ENCODE results near the gene NCOA6. TPM values are rescaled to one million over a fixed set of nuclear protein-coding genes. Genes with fewer than 3 reads are reported as not detected.

The NCOA6 gene
- total and polyA plus RNA-seq, 2 donors (not counting 1 experiment from before 2014, with no cell fraction given): 16.0 to 31.9 TPM

DNA sequence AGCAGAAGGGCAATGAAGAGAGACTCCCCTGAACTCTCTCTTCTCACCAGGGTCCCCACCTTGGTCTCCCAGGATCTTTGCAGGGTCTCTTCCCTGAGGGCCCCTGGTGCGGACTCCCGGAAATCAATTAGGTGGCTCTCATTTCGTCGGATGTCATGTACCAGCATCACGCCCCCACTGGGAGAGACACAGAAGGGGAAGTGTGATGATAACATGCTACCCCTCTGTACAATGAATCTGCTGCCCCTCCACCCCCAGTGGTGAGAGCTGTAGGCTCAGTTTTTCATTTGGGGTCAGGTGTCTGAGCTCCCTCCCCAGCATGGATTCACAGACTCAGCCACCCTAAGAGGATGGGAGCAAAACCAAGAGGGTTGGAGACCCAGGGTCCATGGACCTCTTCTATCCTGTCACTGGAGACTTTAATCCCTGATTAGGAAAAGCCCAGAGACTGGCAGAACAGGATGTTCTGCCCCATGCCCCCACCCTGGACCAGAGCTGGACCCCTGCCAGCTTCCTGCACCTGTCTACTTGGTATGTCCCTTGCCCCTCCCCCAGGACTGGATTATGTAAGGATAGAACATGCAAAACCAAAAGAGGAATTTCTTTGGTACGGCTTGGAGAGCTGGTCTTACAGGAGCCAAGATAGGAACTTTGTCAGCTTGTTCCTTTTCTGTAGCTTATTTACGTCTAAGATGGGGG, 36.1 kb upstream of the NCOA6 start:
- Histone ChIP-seq H3K36me3 (replicated peaks in 1 of 2; ENCODE audit: control extremely low read depth in 1 of 2, control insufficient read depth in 1 of 2, extremely low read depth in 1 of 2, insufficient read depth in 2 of 2, low read length in 1 of 2) (no peaks in the 10 kb centered on the region), H3K27me3 (replicated peaks in 1 of 4; ENCODE audit: control extremely low read depth in 1 of 4, control insufficient read depth in 3 of 4, insufficient read depth in 4 of 4, low read length in 3 of 4) (no peaks in the 10 kb centered on the region), H4K20me1 (ENCODE audit: control insufficient read depth, insufficient read depth, low read length, poor library complexity, severe bottlenecking) (no peaks in the 10 kb centered on the region), H3K27ac (ENCODE audit: low read length in 2 of 2) (no peak overlapping the region), H3K4me3 (ENCODE audit: control extremely low read depth in 1 of 5, extremely low read depth in 1 of 5, insufficient read depth in 1 of 5, low read depth in 2 of 5, low read length in 4 of 5) (no peak overlapping the region), H3K4me1 (ENCODE audit: control insufficient read depth in 2 of 2, insufficient read depth in 2 of 2, low read length in 2 of 2) (no peaks in the 10 kb centered on the region), H3K9me3 (ENCODE audit: control extremely low read depth in 1 of 3, control insufficient read depth in 2 of 3, insufficient read depth in 1 of 3, low read length in 2 of 3) (no peaks in the 10 kb centered on the region), H3K79me2 (ENCODE audit: control insufficient read depth, insufficient read depth, low read length) (no peaks in the 10 kb centered on the region), H3K4me2 (replicated peaks; ENCODE audit: low read depth, low read length, poor library complexity, severe bottlenecking) (no peak overlapping the region), H3K9ac (ENCODE audit: low read length) (no peak overlapping the region), H2AFZ (ENCODE audit: insufficient read depth, low read depth, low read length, poor library complexity, severe bottlenecking) (no peak overlapping the region)
- Mint-ChIP-seq H3K4me3 (no peak overlapping the region), H3K27ac (no peak overlapping the region), H3K9me3 (ENCODE audit: insufficient read depth) (no peaks in the 10 kb centered on the region), H3K27me3 (no peaks in the 10 kb centered on the region), H3K4me1 (no peaks in the 10 kb centered on the region)
- ATAC-seq (ENCODE audit: low read depth): no peak
- ChIA-PET POLR2A (no interaction called here), CTCF (interaction anchor here (1.9 kb wide), 1 partner anchor 12 kb away, joined by 6 read pairs; the partner anchor contains the start of gene GGT7)
- intact Hi-C loops (cut with micrococcal nuclease): no loop called here
- no peak for DNase-seq
- 67% methylated on average over 1 of the region's 7 CpGs for WGBS (ENCODE audit: insufficient coverage)
- TF ChIP-seq, protein P1, sequence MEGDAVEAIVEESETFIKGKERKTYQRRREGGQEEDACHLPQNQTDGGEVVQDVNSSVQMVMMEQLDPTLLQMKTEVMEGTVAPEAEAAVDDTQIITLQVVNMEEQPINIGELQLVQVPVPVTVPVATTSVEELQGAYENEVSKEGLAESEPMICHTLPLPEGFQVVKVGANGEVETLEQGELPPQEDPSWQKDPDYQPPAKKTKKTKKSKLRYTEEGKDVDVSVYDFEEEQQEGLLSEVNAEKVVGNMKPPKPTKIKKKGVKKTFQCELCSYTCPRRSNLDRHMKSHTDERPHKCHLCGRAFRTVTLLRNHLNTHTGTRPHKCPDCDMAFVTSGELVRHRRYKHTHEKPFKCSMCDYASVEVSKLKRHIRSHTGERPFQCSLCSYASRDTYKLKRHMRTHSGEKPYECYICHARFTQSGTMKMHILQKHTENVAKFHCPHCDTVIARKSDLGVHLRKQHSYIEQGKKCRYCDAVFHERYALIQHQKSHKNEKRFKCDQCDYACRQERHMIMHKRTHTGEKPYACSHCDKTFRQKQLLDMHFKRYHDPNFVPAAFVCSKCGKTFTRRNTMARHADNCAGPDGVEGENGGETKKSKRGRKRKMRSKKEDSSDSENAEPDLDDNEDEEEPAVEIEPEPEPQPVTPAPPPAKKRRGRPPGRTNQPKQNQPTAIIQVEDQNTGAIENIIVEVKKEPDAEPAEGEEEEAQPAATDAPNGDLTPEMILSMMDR (IDR thresholded peaks at IDR 0.05): no peak
- no peak for TF ChIP-seq EZH2 (IDR thresholded peaks at IDR 0.05; ENCODE audit: borderline replicate concordance, insufficient read depth, low read depth, low read length, poor library complexity, severe bottlenecking)

DNA sequence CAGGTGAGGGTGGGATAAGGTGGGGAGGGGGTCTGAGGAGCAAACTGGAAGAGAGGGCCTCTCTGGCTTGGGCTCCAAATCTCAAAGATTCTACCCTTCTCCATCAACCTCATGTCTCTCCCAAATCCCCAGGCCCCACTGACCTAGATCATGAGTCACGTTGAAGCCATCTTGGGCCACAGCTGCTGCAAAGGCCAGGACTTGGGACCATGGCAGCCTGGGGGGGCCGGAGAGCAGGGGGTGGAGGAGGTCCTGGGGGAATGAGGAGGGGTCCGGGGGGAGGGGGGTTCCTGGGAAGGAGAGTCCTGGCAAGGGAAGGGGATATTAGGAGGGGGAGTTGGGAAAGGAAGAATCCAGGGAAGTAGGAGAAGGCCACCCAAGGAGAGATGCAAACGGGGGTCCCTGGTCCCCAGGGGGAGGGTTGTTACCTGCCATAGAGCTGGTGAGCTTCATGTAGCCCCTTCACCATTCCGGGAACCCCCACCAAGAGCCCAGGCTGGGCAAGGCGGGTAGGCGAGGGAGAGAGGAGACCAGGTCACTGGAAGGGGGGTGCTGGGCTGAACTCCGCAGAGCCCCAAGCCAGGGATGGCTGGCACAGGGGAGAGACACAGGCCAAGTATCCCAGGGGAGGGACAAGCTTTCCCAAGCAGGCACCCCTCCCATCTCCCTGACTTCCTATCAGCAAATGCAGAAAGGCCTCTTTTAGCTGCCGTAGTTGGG, 34.5 kb upstream of the NCOA6 start:
- H3K27ac Mint-ChIP-seq: no peak overlapping the region
- H3K9ac ChIP-seq (ENCODE audit: low read length): no peak overlapping the region
- no peaks in the 10 kb centered on the region for H3K27me3 ChIP-seq (replicated peaks in 1 of 4; ENCODE audit: control extremely low read depth in 1 of 4, control insufficient read depth in 3 of 4, insufficient read depth in 4 of 4, low read length in 3 of 4)
- no peaks in the 10 kb centered on the region for H3K4me1 ChIP-seq (ENCODE audit: control insufficient read depth in 2 of 2, insufficient read depth in 2 of 2, low read length in 2 of 2)
- no peak overlapping the region for H2AFZ ChIP-seq (ENCODE audit: insufficient read depth, low read depth, low read length, poor library complexity, severe bottlenecking)
- no peak overlapping the region for H3K4me3 Mint-ChIP-seq
- no peak overlapping the region for H3K4me3 ChIP-seq (ENCODE audit: control extremely low read depth in 1 of 5, extremely low read depth in 1 of 5, insufficient read depth in 1 of 5, low read depth in 2 of 5, low read length in 4 of 5)
- 93% methylated on average over 5 of the region's 9 CpGs for WGBS (ENCODE audit: insufficient coverage)
- H4K20me1 ChIP-seq (ENCODE audit: control insufficient read depth, insufficient read depth, low read length, poor library complexity, severe bottlenecking): no peaks in the 10 kb centered on the region
- POLR2A ChIA-PET: interaction anchor here (0.7 kb wide), 1 partner anchor 15 kb away, joined by 3 read pairs; no protein-coding TSS in a partner anchor
- no peaks in the 10 kb centered on the region for H3K4me1 Mint-ChIP-seq
- no peaks in the 10 kb centered on the region for H3K27me3 Mint-ChIP-seq
- H3K27ac ChIP-seq (ENCODE audit: low read length in 2 of 2): no peak overlapping the region
- H3K36me3 ChIP-seq (replicated peaks in 1 of 2; ENCODE audit: control extremely low read depth in 1 of 2, control insufficient read depth in 1 of 2, extremely low read depth in 1 of 2, insufficient read depth in 2 of 2, low read length in 1 of 2): no peaks in the 10 kb centered on the region
- no peak for DNase-seq
- no peaks in the 10 kb centered on the region for H3K9me3 ChIP-seq (ENCODE audit: control extremely low read depth in 1 of 3, control insufficient read depth in 2 of 3, insufficient read depth in 1 of 3, low read length in 2 of 3)
- CTCF ChIA-PET: no interaction called here
- TF ChIP-seq, protein P1 (IDR thresholded peaks at IDR 0.05): no peak
- TF ChIP-seq EZH2 (IDR thresholded peaks at IDR 0.05; ENCODE audit: borderline replicate concordance, insufficient read depth, low read depth, low read length, poor library complexity, severe bottlenecking): no peak
- intact Hi-C loops (cut with micrococcal nuclease): no loop called here
- no peaks in the 10 kb centered on the region for H3K9me3 Mint-ChIP-seq (ENCODE audit: insufficient read depth)
- no peaks in the 10 kb centered on the region for H3K79me2 ChIP-seq (ENCODE audit: control insufficient read depth, insufficient read depth, low read length)
- no peak overlapping the region for H3K4me2 ChIP-seq (replicated peaks; ENCODE audit: low read depth, low read length, poor library complexity, severe bottlenecking)
- no peak for ATAC-seq (ENCODE audit: low read depth)

All from B cell (primary cell).